A673 (cell line): Measurements from ENCODE around the gene ZBTB21. TPM values are rescaled to one million over a fixed set of nuclear protein-coding genes. Genes with fewer than 3 reads are reported as not detected.

Experiments
- BruUV-seq: library from RNA; stranded (reverse); fragments of 400-500 nt; replicated peaks from 2 replicates; lab custom pipeline; 2021; lab: Mats Ljungman, UMichigan
- CTCF ChIA-PET: fragments of 300-600 bp; sonication (Branson Sonifier 250); formaldehyde crosslinking; loops from one replicate; lab custom pipeline; 2022; ENCODE audit warnings: antibody characterized with exemption; lab: Charles Lee
- POLR2A ChIA-PET: fragments of 300-600 bp; sonication (Branson Sonifier 250); formaldehyde crosslinking; loops from one replicate; lab custom pipeline; 2022; ENCODE audit warnings: antibody characterized with exemption; ENCODE audit not compliant: low non-redundant PET; lab: Charles Lee
- DNase-seq: peaks from one replicate; pipeline ENCODE4 v3.0.0-alpha.2; 2015; ENCODE audit warnings: low spot score
- H3K27ac ChIP-seq: fragments of 200-600 bp; sonication (generic); 2 replicates; pipeline ENCODE4 v1.5.1; 2016; ENCODE audit warnings: mixed run types, low read depth, mild to moderate bottlenecking, mixed read lengths, antibody characterized with exemption, low read length; ENCODE audit not compliant: poor library complexity, severe bottlenecking
- H3K27me3 ChIP-seq: fragments of 200-600 bp; sonication (generic); replicated peaks from 2 replicates; pipeline ENCODE4 v1.6.1; 2017; ENCODE audit warnings: mixed run types, low read depth, mild to moderate bottlenecking, mixed read lengths, antibody characterized with exemption, low read length; ENCODE audit not compliant: insufficient read depth, poor library complexity
- H3K36me3 ChIP-seq: fragments of 200-600 bp; sonication (generic); 2 replicates; pipeline ENCODE4 v1.6.1; 2016; ENCODE audit warnings: mixed run types, mild to moderate bottlenecking, mixed read lengths, antibody characterized with exemption, low read length; ENCODE audit not compliant: insufficient read depth, poor library complexity, severe bottlenecking
- H3K4me1 ChIP-seq: fragments of 200-600 bp; sonication (generic); 2 replicates; pipeline ENCODE4 v1.6.1; 2017; ENCODE audit warnings: mixed run types, mild to moderate bottlenecking, mixed read lengths, antibody characterized with exemption, low read length; ENCODE audit not compliant: insufficient read depth, poor library complexity, severe bottlenecking
- H3K4me3 ChIP-seq: fragments of 200-600 bp; sonication (generic); 2 replicates; pipeline ENCODE4 v1.5.1; 2016; ENCODE audit warnings: low read depth, mixed run types, mild to moderate bottlenecking, mixed read lengths, low read length; ENCODE audit not compliant: poor library complexity, severe bottlenecking
- H3K9me3 ChIP-seq: fragments of 200-600 bp; sonication (generic); 2 replicates; pipeline ENCODE4 v1.6.1; 2016; ENCODE audit warnings: mixed run types, low read depth, mild to moderate bottlenecking, mixed read lengths, antibody characterized with exemption, low read length; ENCODE audit not compliant: poor library complexity, severe bottlenecking
- CTCF ChIP-seq: fragments of 300-800, 200-600 bp; sonication (generic); conservative IDR thresholded peaks from 2 replicates; pipeline ENCODE4 v1.5.1; 2017; ENCODE audit warnings: low read depth, mild to moderate bottlenecking, antibody characterized with exemption, low read length, moderate library complexity, mixed read lengths
- EZH2 ChIP-seq: fragments of 200-600 bp; sonication (generic); IDR thresholded peaks from 2 replicates; pipeline ENCODE4 v1.6.1; 2017; ENCODE audit warnings: borderline replicate concordance, low read depth, mild to moderate bottlenecking, mixed read lengths, antibody characterized with exemption, low read length; ENCODE audit not compliant: poor library complexity, severe bottlenecking
- intact Hi-C: fragments of 100-400 bp; cut with micrococcal nuclease; formaldehyde crosslinking; loops from one replicate; pipeline ENCODE4 v1.10.0; 2022; ENCODE audit not compliant: unreplicated experiment
- total RNA-seq: library from RNA; stranded (reverse); gene quantifications from 2 replicates; pipeline ENCODE4 v1.2.3, GENCODE V29; 2021

The ZBTB21 gene
- total RNA-seq, 1 experiment from 2014 or later: 20.7 TPM

GRCh38 chr21:41989698-41990097 lies 20.5 kb downstream of the ZBTB21 start:
- POLR2A ChIA-PET: no interaction called here
- Histone ChIP-seq H3K4me3 (no peak overlapping the region), H3K36me3 (peaks cover 31% of the 10 kb centered on the region), H3K4me1 (no peaks in the 10 kb centered on the region), H3K27ac (no peak overlapping the region), H3K9me3 (no peaks in the 10 kb centered on the region), H3K27me3 (no peaks in the 10 kb centered on the region)
- no TSS peak for BruUV-seq
- intact Hi-C loops: no loop called here
- TF ChIP-seq CTCF (no peak), EZH2 (no peak)
- no peak for DNase-seq
- CTCF ChIA-PET: no interaction called here

GRCh38 chr21:41987310-41987709 lies 22.9 kb downstream of the ZBTB21 start:
- Histone ChIP-seq H3K27ac (no peak overlapping the region), H3K36me3 (peaks cover 17% of the 10 kb centered on the region), H3K4me3 (no peak overlapping the region), H3K9me3 (no peaks in the 10 kb centered on the region), H3K4me1 (no peaks in the 10 kb centered on the region), H3K27me3 (no peaks in the 10 kb centered on the region)
- ChIA-PET CTCF (no interaction called here), POLR2A (no interaction called here)
- no TSS peak for BruUV-seq
- no peak for TF ChIP-seq CTCF
- TF ChIP-seq EZH2: no peak
- DNase-seq: no peak
- intact Hi-C loops: no loop called here

GRCh38 chr21:41985662-41986416 lies 24.3 kb downstream of the ZBTB21 start:
- BruUV-seq: no TSS peak
- Histone ChIP-seq H3K27me3 (no peaks in the 10 kb centered on the region), H3K36me3 (peaks cover 9% of the 10 kb centered on the region), H3K4me3 (no peak overlapping the region), H3K27ac (no peak overlapping the region), H3K4me1 (no peaks in the 10 kb centered on the region), H3K9me3 (no peaks in the 10 kb centered on the region)
- TF ChIP-seq CTCF: no peak
- no peak for TF ChIP-seq EZH2
- POLR2A ChIA-PET: interaction anchor here (0.6 kb wide), 1 partner anchor 19 kb away, joined by 3 read pairs; no protein-coding TSS in a partner anchor
- intact Hi-C loops: no loop called here
- CTCF ChIA-PET: no interaction called here
- no peak for DNase-seq
